ENCODE measurements around the gene SIGLEC11. TPM values are rescaled to one million over a fixed set of nuclear protein-coding genes. Genes with fewer than 3 reads are reported as not detected.

SIGLEC11 gene
- not detected in 2 replicates for total RNA-seq

GRCh38 chr19:49960980-49961379, at the start of gene SIGLEC11:
Gene SIGLEC11, minus strand, starts transcription at chr19:49961172. Its CDS starts 91 bp downstream, at chr19:49961081.

GRCh38 chr19:49929121-49929610, 31.8 kb downstream of the SIGLEC11 start, which contains the start of the genes ATF5 and NUP62:
Gene ATF5, plus strand, starts transcription at chr19:49929205. Its CDS starts 1,646 bp downstream, at chr19:49930851.
Gene NUP62, minus strand, starts transcription at chr19:49929504. Its CDS starts 19,697 bp downstream, at chr19:49909807.

Other genes with a start within 250 kb of the SIGLEC11 start
- gene TSKS, start 197.9 kb downstream of the SIGLEC11 start, total RNA-seq, result 0.26 and 0.32 TPM in 2 replicates
- 69.2 and 78.0 TPM in 2 replicates for gene AP2A1, start 194.2 kb downstream of the SIGLEC11 start, total RNA-seq
- 28.5 and 33.1 TPM in 2 replicates for gene FUZ, start 147.9 kb downstream of the SIGLEC11 start, total RNA-seq
- 13.2 and 13.3 TPM in 2 replicates for gene MED25, start 142.9 kb downstream of the SIGLEC11 start, total RNA-seq
- 61.8 and 67.4 TPM in 2 replicates for gene PTOV1, start 110.0 kb downstream of the SIGLEC11 start, total RNA-seq
- 31.1 and 38.3 TPM in 2 replicates for gene PNKP, start 93.6 kb downstream of the SIGLEC11 start, total RNA-seq
- 9.2 and 9.6 TPM in 2 replicates for gene AKT1S1, start 83.8 kb downstream of the SIGLEC11 start, total RNA-seq
- gene TBC1D17, start 83.5 kb downstream of the SIGLEC11 start, total RNA-seq, result 10.8 and 11.5 TPM in 2 replicates
- gene IL4I1, start 64.3 kb downstream of the SIGLEC11 start, total RNA-seq, result 0.47 and 0.52 TPM in 2 replicates
- gene ATF5, start 32.0 kb downstream of the SIGLEC11 start, total RNA-seq, result 11.7 and 32.0 TPM in 2 replicates
- gene NUP62, start 31.7 kb downstream of the SIGLEC11 start, total RNA-seq, result 13.7 and 14.3 TPM in 2 replicates
- gene VRK3, start 64.2 kb upstream of the SIGLEC11 start, total RNA-seq, result 17.7 and 19.4 TPM in 2 replicates
- 4.6 and 5.5 TPM in 2 replicates for gene ZNF473, start 64.8 kb upstream of the SIGLEC11 start, total RNA-seq
- not detected in 2 replicates for gene IZUMO2, start 202.1 kb upstream of the SIGLEC11 start, total RNA-seq
- under 0.01 and 0.09 TPM in 2 replicates for gene MYH14, start 242.4 kb upstream of the SIGLEC11 start, total RNA-seq